ENCODE results near the gene PTPRJ.

Gene PTPRJ

GRCh38 chr11:48007677-48008076 lies 27.3 kb downstream of the PTPRJ start:
- DNase-seq (ENCODE audit: low read depth, low spot score) = no peak
- no peak for TF ChIP-seq CTCF (IDR thresholded peaks at IDR 0.05; ENCODE audit: low read depth, low read length)
- in situ Hi-C loops (cut with HindIII; ENCODE audit: low sequenced_read_pairs) = no loop called here
- H3K4me3 ChIP-seq (ENCODE audit: low read depth, low read length) = no peak overlapping the region

GRCh38 chr11:48008951-48009270 lies 28.6 kb downstream of the PTPRJ start:
- no peak for TF ChIP-seq CTCF (IDR thresholded peaks at IDR 0.05; ENCODE audit: low read depth, low read length)
- in situ Hi-C loops (cut with HindIII; ENCODE audit: low sequenced_read_pairs) = no loop called here
- no peak overlapping the region for H3K4me3 ChIP-seq (ENCODE audit: low read depth, low read length)
- DNase-seq (ENCODE audit: low read depth, low spot score) = no peak

- H3K4me3 ChIP-seq (ENCODE audit: low read depth, low read length) = no peak overlapping the region
- in situ Hi-C loops (cut with HindIII; ENCODE audit: low sequenced_read_pairs) = no loop called here
- no peak for TF ChIP-seq CTCF (IDR thresholded peaks at IDR 0.05; ENCODE audit: low read depth, low read length)
Observed at GRCh38 chr11:48011102-48011797, 30.9 kb downstream of the PTPRJ start.

GRCh38 chr11:48011798-48012391 lies 31.5 kb downstream of the PTPRJ start:
- in situ Hi-C loops (cut with HindIII; ENCODE audit: low sequenced_read_pairs) = no loop called here
- no peak overlapping the region for H3K4me3 ChIP-seq (ENCODE audit: low read depth, low read length)
- DNase-seq (ENCODE audit: low read depth, low spot score) = no peak
- TF ChIP-seq CTCF (IDR thresholded peaks at IDR 0.05; ENCODE audit: low read depth, low read length) = no peak

More at GRCh38 chr11:48011102-48011797, 30.9 kb downstream of the PTPRJ start:
- no peak for DNase-seq (ENCODE audit: low read depth, low spot score)

GRCh38 chr11:48013269-48013901 lies 33.0 kb downstream of the PTPRJ start:
- in situ Hi-C loops (cut with HindIII; ENCODE audit: low sequenced_read_pairs) = no loop called here
- TF ChIP-seq CTCF (IDR thresholded peaks at IDR 0.05; ENCODE audit: low read depth, low read length) = no peak
- DNase-seq (ENCODE audit: low read depth, low spot score) = no peak
- H3K4me3 ChIP-seq (ENCODE audit: low read depth, low read length) = no peak overlapping the region

- no peak for TF ChIP-seq CTCF (IDR thresholded peaks at IDR 0.05; ENCODE audit: low read depth, low read length)
- H3K4me3 ChIP-seq (ENCODE audit: low read depth, low read length) = no peak overlapping the region
- DNase-seq (ENCODE audit: low read depth, low spot score) = no peak
- in situ Hi-C loops (cut with HindIII; ENCODE audit: low sequenced_read_pairs) = no loop called here
Observed at GRCh38 chr11:48014917-48015316, 34.6 kb downstream of the PTPRJ start.

All from astrocyte of the spinal cord (primary cell).